Measurements from ENCODE around the gene MYH7.

- TF ChIP-seq, protein P1, sequence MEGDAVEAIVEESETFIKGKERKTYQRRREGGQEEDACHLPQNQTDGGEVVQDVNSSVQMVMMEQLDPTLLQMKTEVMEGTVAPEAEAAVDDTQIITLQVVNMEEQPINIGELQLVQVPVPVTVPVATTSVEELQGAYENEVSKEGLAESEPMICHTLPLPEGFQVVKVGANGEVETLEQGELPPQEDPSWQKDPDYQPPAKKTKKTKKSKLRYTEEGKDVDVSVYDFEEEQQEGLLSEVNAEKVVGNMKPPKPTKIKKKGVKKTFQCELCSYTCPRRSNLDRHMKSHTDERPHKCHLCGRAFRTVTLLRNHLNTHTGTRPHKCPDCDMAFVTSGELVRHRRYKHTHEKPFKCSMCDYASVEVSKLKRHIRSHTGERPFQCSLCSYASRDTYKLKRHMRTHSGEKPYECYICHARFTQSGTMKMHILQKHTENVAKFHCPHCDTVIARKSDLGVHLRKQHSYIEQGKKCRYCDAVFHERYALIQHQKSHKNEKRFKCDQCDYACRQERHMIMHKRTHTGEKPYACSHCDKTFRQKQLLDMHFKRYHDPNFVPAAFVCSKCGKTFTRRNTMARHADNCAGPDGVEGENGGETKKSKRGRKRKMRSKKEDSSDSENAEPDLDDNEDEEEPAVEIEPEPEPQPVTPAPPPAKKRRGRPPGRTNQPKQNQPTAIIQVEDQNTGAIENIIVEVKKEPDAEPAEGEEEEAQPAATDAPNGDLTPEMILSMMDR (IDR thresholded peaks at IDR 0.05): no peak
- TF ChIP-seq EP300 (IDR thresholded peaks at IDR 0.05): no peak
Measured at GRCh38 chr14:23432946-23433345, 2.5 kb downstream of the MYH7 start.

Data from ovary (tissue), 3 donors.